DLD1 (cell line): ENCODE data around the gene IMPACT.

Experiments
- in situ Hi-C: cut with HindIII; loops from 2 replicates; pipeline ENCODE4 v1.10.0; 2017; ENCODE audit warnings: low sequenced_read_pairs

The IMPACT gene

DNA sequence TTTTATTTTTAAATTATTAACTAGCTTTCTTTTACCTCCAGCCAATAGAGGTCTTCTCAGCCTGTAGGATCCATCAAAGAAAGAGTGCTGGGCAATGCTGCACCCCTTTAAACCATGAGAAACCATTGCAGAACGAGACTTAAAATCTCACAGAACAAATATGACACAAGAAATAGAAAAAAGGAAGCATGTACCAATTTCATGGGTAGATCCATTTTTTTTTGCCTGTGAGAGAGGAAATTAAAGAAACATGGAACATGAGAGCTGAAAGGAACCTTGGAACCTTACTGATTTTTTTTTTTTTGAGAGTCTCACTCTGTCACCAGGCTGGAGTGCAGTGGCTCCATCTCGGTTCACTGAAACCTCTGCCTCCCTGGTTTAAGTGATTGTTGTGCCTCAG lies 47.9 kb downstream of the IMPACT start:
- in situ Hi-C loops, result no loop called here

DNA sequence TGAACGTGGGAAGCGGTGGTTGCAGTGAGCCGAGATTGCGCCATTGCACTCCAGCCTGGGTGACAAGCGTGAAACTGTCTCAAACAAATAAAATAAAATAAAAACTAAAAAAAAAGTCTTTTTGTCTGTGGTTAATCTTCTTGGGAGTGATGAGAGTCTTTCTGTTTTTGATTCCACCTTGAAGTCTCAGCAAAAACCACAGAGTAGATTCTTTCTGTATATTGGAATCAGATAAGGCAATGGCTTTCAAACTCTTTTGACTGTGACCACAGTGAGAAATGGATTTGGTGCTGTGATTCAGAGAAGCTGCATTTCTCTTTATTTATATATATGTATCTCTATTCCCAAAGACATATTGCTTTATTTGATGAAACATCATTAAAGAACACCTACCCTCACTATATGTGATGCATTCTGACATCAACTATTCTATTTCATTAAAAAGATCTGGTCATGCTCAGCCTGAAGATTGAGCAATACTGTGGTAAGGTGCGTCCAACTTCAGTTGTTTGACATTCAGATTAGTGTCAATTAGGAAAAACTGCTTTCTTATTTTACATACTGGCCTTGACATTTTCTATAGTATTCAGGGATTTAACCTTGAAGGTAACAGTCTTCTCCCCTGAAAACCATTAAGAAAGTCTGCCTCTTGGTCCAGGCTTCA lies 49.6 kb downstream of the IMPACT start:
- in situ Hi-C loops, result no loop called here

DNA sequence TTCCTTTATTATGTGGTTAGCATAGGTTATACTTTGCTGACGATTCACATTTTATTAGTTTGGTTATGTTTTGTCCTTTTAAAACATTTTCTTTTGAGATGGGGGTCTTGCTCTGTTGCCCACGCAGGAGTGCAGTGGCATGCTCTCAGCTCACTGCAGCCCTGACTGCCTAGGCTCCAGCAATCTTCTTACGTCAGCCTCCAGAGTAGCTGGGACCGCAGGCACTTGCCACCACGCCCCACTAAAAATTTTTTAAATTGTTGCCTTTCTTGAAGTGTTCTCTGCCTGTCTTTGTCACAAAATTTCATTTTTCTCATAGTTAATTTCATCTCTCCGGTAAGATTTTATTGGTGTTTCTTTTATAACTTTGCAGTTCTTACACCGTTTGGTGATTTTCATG lies 52.9 kb downstream of the IMPACT start:
- in situ Hi-C loops, result no loop called here

DNA sequence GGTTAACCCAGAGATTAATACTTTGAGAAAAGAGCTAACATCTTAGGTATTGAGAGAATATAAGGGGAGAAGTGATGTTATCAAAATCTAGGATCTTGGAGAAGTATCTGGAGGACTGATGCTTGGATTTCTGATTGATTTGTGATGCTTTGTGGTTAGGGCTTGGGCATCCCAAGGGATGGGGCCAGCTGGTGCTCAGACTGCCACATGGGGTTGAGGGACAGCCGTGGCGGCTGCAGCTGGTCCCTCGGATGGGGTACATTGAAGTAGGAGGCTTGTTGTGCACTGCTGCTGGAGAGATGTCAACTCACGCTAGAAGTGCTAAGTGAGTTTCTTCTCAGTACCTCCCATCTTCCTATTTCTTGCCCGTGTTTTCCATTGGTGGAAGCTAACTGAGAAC lies 56.4 kb downstream of the IMPACT start:
- in situ Hi-C loops, result no loop called here

DNA sequence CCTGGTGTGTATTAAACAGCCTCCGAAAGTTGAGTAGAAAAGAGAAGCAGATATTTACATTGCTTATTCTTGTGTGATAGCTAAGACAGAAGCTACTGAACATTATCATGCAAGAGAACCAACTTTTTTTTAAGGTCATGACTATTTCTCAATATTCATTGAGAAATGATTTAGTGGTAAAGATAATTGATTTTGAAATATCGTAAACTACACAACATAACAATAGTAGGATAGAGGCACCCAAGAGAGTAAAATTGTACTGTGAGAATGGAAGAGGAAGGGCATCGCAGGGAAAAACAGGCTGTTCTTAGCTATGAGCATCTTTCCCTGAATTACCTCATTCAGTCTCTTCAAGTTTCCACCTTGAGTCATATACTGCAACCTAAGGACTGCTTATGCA lies 59.2 kb downstream of the IMPACT start:
- in situ Hi-C loops, result no loop called here

DNA sequence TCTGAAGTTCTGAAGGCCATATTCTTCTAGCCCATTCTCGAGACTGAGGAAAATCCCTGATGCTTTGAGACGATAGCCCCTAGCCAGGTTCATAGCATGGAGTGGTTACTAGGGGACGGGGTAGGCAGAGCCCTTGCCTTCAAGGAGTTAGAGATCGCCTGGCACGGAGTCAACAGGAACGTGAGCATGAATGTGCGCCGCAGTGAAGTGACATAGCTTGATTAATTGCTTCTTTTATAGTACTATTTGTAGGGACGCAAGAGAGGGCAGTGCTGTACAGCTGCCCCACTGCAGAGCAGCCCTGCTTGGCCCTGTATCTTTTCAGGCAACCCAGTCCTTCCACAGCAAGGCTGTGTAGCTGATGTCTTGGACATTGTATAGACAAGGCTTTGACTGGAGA lies 60.2 kb downstream of the IMPACT start:
- in situ Hi-C loops, result no loop called here

DNA sequence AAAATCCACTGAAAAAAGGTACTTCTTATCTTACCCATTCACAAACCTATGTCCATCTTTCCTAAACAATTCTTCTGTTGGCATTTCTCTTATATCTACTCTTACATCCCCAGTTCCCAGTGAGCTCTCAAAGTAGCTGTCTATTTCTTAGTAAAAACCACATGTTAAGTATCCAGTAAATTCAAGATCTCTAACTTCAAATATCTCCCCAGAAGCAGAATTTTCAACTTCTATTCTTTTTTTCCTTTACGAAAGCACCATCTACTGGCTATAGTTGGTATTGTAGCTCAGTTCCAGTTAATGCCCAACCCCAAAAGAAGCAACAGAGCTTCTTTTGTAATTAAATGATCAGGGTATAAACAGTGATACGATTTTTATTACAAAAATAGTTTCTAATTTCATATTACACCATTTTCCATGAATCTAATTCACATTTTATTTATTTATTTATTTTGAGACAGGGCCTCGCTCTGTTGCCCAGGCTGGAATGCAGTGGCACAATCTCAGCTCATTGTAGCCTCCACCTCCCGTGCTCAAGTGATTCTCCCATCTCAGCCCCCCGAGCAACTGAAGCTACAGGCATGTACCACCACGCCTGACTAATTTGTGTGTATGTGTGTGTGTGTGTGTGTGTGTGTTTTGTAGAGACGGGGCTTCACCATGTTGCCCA lies 62.5 kb downstream of the IMPACT start:
- in situ Hi-C loops, result no loop called here

DNA sequence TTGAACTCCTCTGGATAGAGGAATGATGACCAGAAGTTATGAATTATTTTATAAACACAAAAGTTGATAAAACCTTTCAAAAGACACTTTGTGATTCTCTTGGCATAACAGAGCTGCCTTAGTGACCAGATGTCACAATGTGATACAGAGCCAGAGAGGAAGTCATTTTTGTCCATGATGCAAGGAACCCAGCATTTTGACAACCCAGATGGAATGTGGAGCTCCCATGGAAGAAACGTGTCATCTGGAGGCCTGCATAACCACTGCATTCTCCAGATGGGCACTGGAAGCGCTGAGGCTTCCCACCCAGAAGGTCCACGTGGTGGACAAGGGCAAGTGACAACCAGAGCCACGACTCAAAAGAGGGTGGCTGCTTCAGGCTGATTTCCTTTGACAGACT lies 64.1 kb downstream of the IMPACT start:
- in situ Hi-C loops, result no loop called here

DNA sequence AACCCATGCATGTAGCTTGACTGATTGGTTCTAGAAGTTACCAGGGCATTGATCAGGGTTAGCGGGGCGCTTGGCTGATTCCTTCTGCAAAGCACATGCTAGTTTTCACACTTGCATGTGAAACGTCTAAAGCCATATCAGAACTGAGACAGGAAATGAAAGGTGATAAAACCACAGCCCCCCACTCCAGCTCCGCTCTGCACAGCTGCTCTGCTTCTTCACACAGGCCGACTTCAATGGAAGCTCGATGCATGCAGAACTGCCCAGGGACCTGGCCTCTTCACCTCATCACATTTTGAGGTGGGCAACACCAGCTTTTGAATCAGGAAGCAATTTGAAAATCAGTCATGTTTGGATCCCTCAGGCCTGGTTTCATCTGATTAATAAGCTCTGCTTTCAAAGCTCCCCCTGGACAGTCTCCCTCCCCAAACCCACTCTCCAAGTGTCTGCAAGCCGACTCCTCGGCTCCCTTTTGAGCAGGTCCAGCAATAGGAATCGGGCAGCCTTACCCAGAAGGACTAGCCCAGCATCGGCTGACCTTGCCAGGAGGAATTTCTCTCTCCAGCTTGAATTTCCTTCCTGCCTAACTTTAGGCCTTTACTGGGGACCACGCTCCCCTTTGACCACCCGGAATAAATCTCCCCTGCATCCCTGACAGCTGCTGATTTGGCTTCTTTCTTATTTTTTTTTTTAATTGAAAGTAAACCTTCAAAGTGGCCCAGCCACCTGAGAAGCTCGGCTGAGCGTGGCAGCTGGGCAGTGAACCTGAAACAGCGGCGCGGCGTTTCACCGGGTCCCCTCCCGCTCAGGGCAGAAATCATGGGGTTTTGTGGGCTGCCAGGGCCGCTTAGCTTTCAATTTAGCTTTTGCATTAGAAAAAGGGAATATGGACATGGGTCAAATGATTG lies 65.7 kb downstream of the IMPACT start:
- in situ Hi-C loops, result no loop called here

DNA sequence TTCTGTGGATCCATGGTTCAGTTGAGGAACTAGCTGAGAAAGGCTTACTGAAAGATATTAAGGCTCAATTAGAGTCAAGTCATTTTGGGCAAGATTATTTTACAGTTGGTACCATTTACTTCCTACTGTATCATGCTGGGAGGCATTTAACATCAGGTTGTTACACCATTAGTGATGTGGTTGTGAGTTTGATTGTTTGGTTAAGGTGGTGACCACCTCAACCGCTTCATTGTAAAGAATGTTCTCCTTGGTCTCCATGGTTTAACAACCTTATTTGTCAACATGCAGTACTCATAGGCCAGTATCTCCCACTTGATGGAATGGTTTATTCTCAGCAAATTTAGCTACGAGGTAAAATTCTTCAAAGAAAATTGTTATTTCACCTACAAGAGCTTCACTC lies 68.1 kb downstream of the IMPACT start:
- in situ Hi-C loops, result no loop called here

DNA sequence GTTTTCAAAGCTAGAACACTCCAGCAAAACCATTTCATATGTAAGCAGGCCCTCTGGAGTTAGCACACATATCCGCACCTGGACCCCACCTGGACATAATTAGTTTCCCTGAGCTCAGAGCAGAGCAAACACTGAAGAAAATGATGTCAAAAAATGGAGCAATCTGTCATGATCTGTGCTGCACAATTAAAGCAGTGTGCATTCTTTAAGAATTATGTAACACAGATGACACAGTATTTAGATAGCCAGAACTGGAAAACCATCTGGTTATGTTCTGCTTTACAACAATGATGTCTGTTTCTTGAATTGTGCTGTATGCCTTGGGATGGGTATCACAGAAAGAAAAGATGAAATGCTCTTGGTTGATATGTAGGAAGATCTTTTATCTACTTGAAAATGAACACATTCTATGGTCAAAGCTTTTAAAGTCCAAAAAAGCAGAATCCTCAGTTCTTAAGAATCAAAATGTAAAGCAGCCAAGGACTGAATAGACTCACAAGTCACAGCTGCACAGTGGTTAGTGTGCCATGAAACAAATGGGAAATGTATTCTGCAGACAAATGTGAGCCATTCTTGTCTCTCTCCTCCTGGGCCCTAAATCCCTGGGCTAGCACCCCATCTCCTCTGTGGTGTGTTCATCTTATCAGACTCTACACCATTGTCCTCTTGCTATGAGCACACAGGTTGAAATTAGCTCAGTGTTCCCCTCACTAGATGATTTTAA lies 70.7 kb downstream of the IMPACT start:
- in situ Hi-C loops, result no loop called here

DNA sequence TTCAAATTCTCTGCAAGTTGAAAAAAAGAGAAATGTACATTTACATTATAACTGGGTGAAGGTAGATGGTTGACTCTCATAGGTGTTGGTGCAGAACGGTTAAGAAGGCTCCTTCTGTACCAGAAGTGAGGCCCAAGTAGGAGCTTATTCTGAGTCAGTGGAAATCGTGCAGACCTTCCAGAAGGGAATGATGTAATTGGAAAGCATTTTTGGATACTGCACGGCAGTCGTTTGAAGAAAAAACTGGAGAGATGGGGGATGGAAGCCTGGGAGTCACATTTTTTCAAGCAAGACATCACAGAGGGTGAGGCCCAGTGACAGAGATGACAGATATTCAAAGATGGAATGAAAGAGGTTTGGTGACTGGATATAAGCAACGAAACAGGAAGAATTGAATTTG lies 73.3 kb downstream of the IMPACT start:
- in situ Hi-C loops, result no loop called here

DNA sequence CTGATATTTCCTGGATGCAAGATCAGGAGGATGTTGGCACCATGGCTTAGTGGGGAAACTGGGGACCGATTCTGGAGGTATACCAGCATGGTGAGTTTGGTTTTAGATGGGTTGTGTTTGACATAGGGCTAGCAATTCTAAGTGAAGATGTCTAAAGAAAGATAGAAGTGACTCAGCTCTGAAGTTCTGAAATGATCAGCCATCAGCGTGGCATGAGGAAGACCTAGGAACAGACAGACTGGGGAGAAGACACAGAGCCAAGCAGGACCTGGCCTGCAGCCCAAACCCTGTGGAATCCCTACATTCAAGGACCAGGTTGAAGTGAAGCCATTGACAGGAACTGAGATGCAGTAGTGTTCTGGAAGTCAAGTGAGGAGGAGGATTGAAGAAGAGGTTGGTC lies 73.7 kb downstream of the IMPACT start:
- in situ Hi-C loops, result no loop called here

DNA sequence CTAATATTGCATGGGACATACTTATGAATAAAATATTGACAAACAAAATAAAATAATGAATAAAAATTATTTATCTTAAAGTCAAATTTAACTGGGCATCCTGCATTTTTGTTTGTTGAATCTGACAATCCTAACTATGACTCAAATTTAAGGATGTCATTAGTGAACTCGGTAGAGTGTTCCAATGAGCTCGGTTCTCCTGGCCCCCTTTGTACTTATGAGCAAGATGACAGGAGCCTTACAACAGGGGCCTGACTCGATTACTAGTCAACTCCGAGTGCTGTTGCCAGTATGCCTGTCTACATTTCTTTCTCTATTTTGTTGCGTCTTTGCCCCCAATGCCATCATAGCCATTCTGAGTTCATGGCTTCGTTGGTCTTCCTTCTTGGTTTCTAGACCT lies 74.3 kb downstream of the IMPACT start:
- in situ Hi-C loops, result no loop called here

DNA sequence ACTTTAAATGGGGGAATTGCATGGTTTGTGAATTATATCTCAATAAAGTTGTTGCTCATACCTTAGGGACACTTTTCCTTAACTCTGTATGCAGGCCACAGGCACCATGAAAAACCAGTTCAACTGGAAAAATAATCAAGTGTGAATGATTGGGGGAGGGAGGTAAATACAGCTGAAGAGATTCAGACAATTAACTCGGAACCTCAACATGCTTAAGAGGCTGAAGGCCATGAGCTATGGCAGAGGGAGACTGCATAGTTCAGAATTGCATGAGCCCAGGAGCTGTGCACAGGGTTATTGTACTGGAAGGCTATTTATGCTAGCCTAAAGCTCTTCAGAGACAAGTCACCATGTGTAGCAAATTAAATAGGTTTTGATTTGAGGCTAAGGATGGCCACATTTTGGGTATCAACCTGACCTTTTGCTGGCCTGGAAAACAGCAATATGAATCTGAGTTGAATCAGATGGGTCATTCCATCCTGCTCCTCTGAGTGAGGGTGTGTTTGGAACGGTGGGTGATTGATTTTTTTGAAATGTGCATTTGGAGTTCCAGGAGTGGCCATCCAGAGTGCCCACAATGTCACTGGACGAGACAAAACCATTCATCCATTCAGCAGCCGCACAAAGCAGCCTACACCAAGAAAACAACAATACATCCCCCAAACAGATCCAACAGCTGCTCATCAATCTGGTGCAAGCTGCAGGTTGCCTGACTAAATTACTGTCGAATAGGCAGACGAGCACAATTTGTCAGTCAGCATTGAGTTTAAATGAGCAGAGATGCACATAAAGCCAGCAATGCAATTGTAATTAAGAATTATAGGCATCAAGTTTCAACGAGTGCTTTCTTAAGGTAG lies 76.4 kb downstream of the IMPACT start:
- in situ Hi-C loops, result no loop called here
